H1 (cell line): ENCODE results near the gene MBTPS1. TPM values are rescaled to one million over a fixed set of nuclear protein-coding genes. Genes with fewer than 3 reads are reported as not detected.

Experiments
- CTCF ChIA-PET: fragments of 300-600 bp; sonication (Branson Sonifier 250); formaldehyde crosslinking; loops from one replicate; lab custom pipeline; 2021; ENCODE audit not compliant: partially characterized antibody; lab: Charles Lee
- POLR2A ChIA-PET: fragments of 300-600 bp; sonication (Branson Sonifier 250); formaldehyde crosslinking; loops from one replicate; lab custom pipeline; 2021; ENCODE audit warnings: inconsistent platforms; ENCODE audit not compliant: partially characterized antibody; lab: Charles Lee
- DNase-seq, 2 experiments: peaks; one replicate each; pipeline versions ENCODE4 v3.0.0 to v3.0.0-alpha.2; 2010 to 2022; ENCODE audit warnings: low spot score in 2 of 2, low read depth in 1 of 2, mixed read lengths in 1 of 2
- FAIRE-seq: peaks from 2 replicates; lab custom pipeline; 2011; peaks lifted over from hg19 to GRCh38; lab: Jason Lieb, UNC
- H2AFZ ChIP-seq: 2 replicates; pipeline ENCODE4 v1.8.1; 2012; ENCODE audit warnings: low read length, inconsistent platforms
- H2AK5ac ChIP-seq: 2 replicates; pipeline ENCODE4 v1.6.1; 2013; ENCODE audit warnings: low read depth, low read length
- H2BK120ac ChIP-seq: replicated peaks from 2 replicates; pipeline ENCODE3; 2013; ENCODE audit warnings: low read depth, low read length, inconsistent platforms
- H2BK12ac ChIP-seq: 2 replicates; pipeline ENCODE4 v1.6.1; 2013; ENCODE audit warnings: low read depth, low read length
- H2BK15ac ChIP-seq: 2 replicates; pipeline ENCODE4 v1.6.1; 2013; ENCODE audit warnings: low read length
- H2BK20ac ChIP-seq: 2 replicates; pipeline ENCODE4 v1.6.1; 2013; ENCODE audit warnings: low read length
- H2BK5ac ChIP-seq: 2 replicates; pipeline ENCODE4 v1.6.1; 2013; ENCODE audit warnings: low read depth, low read length
- H3K14ac ChIP-seq: 2 replicates; pipeline ENCODE4 v1.6.1; 2013; ENCODE audit warnings: inconsistent platforms; ENCODE audit not compliant: insufficient read length
- H3K18ac ChIP-seq: 2 replicates; pipeline ENCODE4 v1.6.1; 2013; ENCODE audit warnings: low read length; ENCODE audit errors: extremely low read depth
- H3K23ac ChIP-seq: 2 replicates; pipeline ENCODE4 v1.6.1; 2013; ENCODE audit warnings: inconsistent platforms; ENCODE audit not compliant: insufficient read length
- H3K23me2 ChIP-seq: 2 replicates; pipeline ENCODE4 v1.6.1; 2013; ENCODE audit warnings: low read depth, low read length
- H3K27ac ChIP-seq: 2 replicates; pipeline ENCODE4 v1.6.1; 2011; ENCODE audit warnings: low read depth, low read length, inconsistent platforms
- H3K27me3 ChIP-seq, 4 experiments: replicated peaks in 1 of 4; 1 replicate in 1 of 4; 2 replicates in 3 of 4; pipeline versions ENCODE4 v1.6.1 to v1.8.1; 2011 to 2013; ENCODE audit warnings: low read length in 3 of 4, mild to moderate bottlenecking in 3 of 4, inconsistent platforms in 2 of 4, mixed read lengths in 2 of 4, moderate library complexity in 1 of 4; ENCODE audit not compliant: control insufficient read depth in 3 of 4, insufficient read depth in 3 of 4; ENCODE audit errors: extremely low read depth in 1 of 4
- H3K36me3 ChIP-seq, 4 experiments: 2 replicates each; pipeline versions ENCODE4 v1.6.1 to v1.8.1; 2011 to 2013; ENCODE audit warnings: mild to moderate bottlenecking in 4 of 4, low read length in 3 of 4, moderate library complexity in 2 of 4, control low read depth in 1 of 4, inconsistent platforms in 1 of 4; ENCODE audit not compliant: insufficient read depth in 4 of 4, control insufficient read depth in 2 of 4
- H3K4ac ChIP-seq: replicated peaks from 2 replicates; pipeline ENCODE3; 2013; ENCODE audit warnings: low read length, low read depth, mixed read lengths, inconsistent platforms; ENCODE audit not compliant: insufficient read length
- H3K4me1 ChIP-seq, 4 experiments: replicated peaks in 1 of 4; 1 replicate in 1 of 4; 2 replicates in 3 of 4; pipeline versions ENCODE4 v1.6.1 to v1.8.1; 2011 to 2013; ENCODE audit warnings: low read length in 3 of 4, inconsistent platforms in 2 of 4, mixed read lengths in 1 of 4; ENCODE audit not compliant: insufficient read depth in 4 of 4, control insufficient read depth in 3 of 4
- H3K4me2 ChIP-seq, 2 experiments: 2 replicates each; pipeline versions ENCODE4 v1.6.1 to v1.8.1; 2011 to 2013; ENCODE audit warnings: low read depth in 2 of 2, low read length in 2 of 2, control low read depth in 1 of 2, inconsistent platforms in 1 of 2, mild to moderate bottlenecking in 1 of 2; ENCODE audit not compliant: insufficient read depth in 1 of 2
- H3K4me3 ChIP-seq, 4 experiments: fragments of 200-600, 300-600 bp in 1 of 4; sonication (generic), shearing (Covaris generic), sonication (Bioruptor Twin) in 1 of 4; 2 replicates each; pipeline versions ENCODE4 v1.5.1 to v1.8.1; 2011 to 2016; ENCODE audit warnings: low read length in 4 of 4, low read depth in 3 of 4, control low read depth in 2 of 4, inconsistent platforms in 2 of 4, mild to moderate bottlenecking in 2 of 4, mixed read lengths in 1 of 4, moderate library complexity in 1 of 4; ENCODE audit not compliant: insufficient read depth in 2 of 4; ENCODE audit errors: extremely low read depth in 1 of 4
- H3K56ac ChIP-seq: replicated peaks from 2 replicates; pipeline ENCODE3; 2013; ENCODE audit warnings: low read depth, mild to moderate bottlenecking, mixed read lengths, low read length, inconsistent platforms; ENCODE audit not compliant: insufficient read length
- H3K79me1 ChIP-seq: 2 replicates; pipeline ENCODE4 v1.6.1; 2013; ENCODE audit warnings: low read depth, low read length, control low read depth
- H3K79me2 ChIP-seq, 2 experiments: 2 replicates each; pipeline versions ENCODE4 v1.6.1 to v1.8.1; 2012 to 2013; ENCODE audit warnings: low read length in 2 of 2, mild to moderate bottlenecking in 2 of 2, inconsistent platforms in 1 of 2; ENCODE audit not compliant: insufficient read depth in 2 of 2, control insufficient read depth in 1 of 2
- H3K9ac ChIP-seq, 4 experiments: replicated peaks in 1 of 4; 1 replicate in 1 of 4; 2 replicates in 3 of 4; pipeline versions ENCODE4 v1.6.1 to v1.8.1; 2011 to 2013; ENCODE audit warnings: low read depth in 3 of 4, low read length in 3 of 4, control low read depth in 2 of 4, mild to moderate bottlenecking in 2 of 4, moderate library complexity in 2 of 4, inconsistent platforms in 1 of 4; ENCODE audit errors: extremely low read depth in 1 of 4
- H3K9me3 ChIP-seq, 2 experiments: 2 replicates each; pipeline versions ENCODE4 v1.6.1 to v1.8.1; 2012 to 2013; ENCODE audit warnings: mild to moderate bottlenecking in 2 of 2, moderate library complexity in 2 of 2, control low read depth in 1 of 2, inconsistent platforms in 1 of 2, low read depth in 1 of 2, low read length in 1 of 2, mixed read lengths in 1 of 2; ENCODE audit not compliant: insufficient read depth in 2 of 2
- H4K20me1 ChIP-seq, 2 experiments: replicated peaks in 1 of 2; 2 replicates each; pipeline versions ENCODE3 to v1.8.1; 2011 to 2013; ENCODE audit warnings: inconsistent platforms in 2 of 2, low read length in 2 of 2, mild to moderate bottlenecking in 1 of 2; ENCODE audit not compliant: insufficient read depth in 2 of 2, control insufficient read depth in 1 of 2
- H4K5ac ChIP-seq: 2 replicates; pipeline ENCODE4 v1.6.1; 2013; ENCODE audit warnings: low read length, low read depth, mixed read lengths, inconsistent platforms; ENCODE audit not compliant: insufficient read length
- H4K8ac ChIP-seq: 2 replicates; pipeline ENCODE4 v1.8.0; 2013; ENCODE audit warnings: mild to moderate bottlenecking, moderate library complexity, low read length, inconsistent platforms; ENCODE audit not compliant: insufficient read depth; ENCODE audit errors: extremely low read depth
- H4K91ac ChIP-seq: replicated peaks from 2 replicates; pipeline ENCODE3; 2013; ENCODE audit warnings: low read length, mixed read lengths, inconsistent platforms; ENCODE audit not compliant: insufficient read length
- ATF3 ChIP-seq: IDR thresholded peaks from 2 replicates; pipeline ENCODE4 v1.6.1; 2011; ENCODE audit warnings: low read depth, mild to moderate bottlenecking, low read length; ENCODE audit not compliant: insufficient read depth
- BRCA1 ChIP-seq: IDR thresholded peaks from 2 replicates; pipeline ENCODE4 v1.6.1; 2012; ENCODE audit warnings: low read depth, low read length, improper control_type of control experiment
- CTCF ChIP-seq, 3 experiments: IDR thresholded peaks; 1 replicate in 2 of 3; 2 replicates in 1 of 3; pipeline versions ENCODE4 v1.5.1 to v1.6.1; 2011; ENCODE audit warnings: low read length in 3 of 3, mild to moderate bottlenecking in 3 of 3, inconsistent platforms in 2 of 3, low read depth in 1 of 3, moderate library complexity in 1 of 3; ENCODE audit not compliant: insufficient read depth in 1 of 3; ENCODE audit errors: control extremely low read depth in 1 of 3
- FOSL1 ChIP-seq: IDR thresholded peaks from 2 replicates; pipeline ENCODE4 v1.6.1; 2011; ENCODE audit warnings: mild to moderate bottlenecking, low read depth, low read length, moderate library complexity; ENCODE audit not compliant: insufficient read depth
- KDM1A ChIP-seq: fragments of 200-600, 300-600 bp; sonication (generic); IDR thresholded peaks from 2 replicates; pipeline ENCODE4 v1.7.1; 2016; ENCODE audit warnings: mild to moderate bottlenecking, low read length, borderline replicate concordance
- POU5F1 ChIP-seq: IDR thresholded peaks from 2 replicates; pipeline ENCODE4 v1.6.1; 2011; ENCODE audit warnings: low read depth, mild to moderate bottlenecking, low read length, moderate library complexity
- RXRA ChIP-seq: IDR thresholded peaks from 2 replicates; pipeline ENCODE4 v1.6.1; 2011; ENCODE audit warnings: low read depth, mild to moderate bottlenecking, low read length, moderate library complexity; ENCODE audit not compliant: insufficient read depth
- SAP30 ChIP-seq: fragments of 300-600 bp; sonication (generic); IDR thresholded peaks from 2 replicates; pipeline ENCODE4 v1.7.1; 2012; ENCODE audit warnings: low read length, moderate library complexity, mild to moderate bottlenecking, inconsistent platforms; ENCODE audit not compliant: insufficient read depth, insufficient replicate concordance
- YY1 ChIP-seq: IDR thresholded peaks from 2 replicates; pipeline ENCODE4 v1.6.1; 2011; ENCODE audit warnings: low read depth, mild to moderate bottlenecking, low read length
- WGBS, 2 experiments: shearing (Covaris generic) in 1 of 2; methylation state at CpG; one replicate each; pipeline versions ENCODE4 v1.1.6 to v1.1.7; 2013 to 2015; ENCODE audit warnings: low lambda C conversion rate in 2 of 2, mixed read lengths in 2 of 2, inconsistent platforms in 1 of 2, low coverage in 1 of 2, missing lambda C conversion rate in 1 of 2; ENCODE audit not compliant: insufficient replicate concordance in 2 of 2, insufficient coverage in 1 of 2, insufficient read length in 1 of 2; ENCODE audit errors: extremely low coverage in 1 of 2, missing lambda C conversion rate in 1 of 2; 5-methylcytosine and 5-hydroxymethylcytosine counted together
- polyA plus RNA-seq, 7 experiments: library from polyadenylated mRNA; depleted of rRNA in 3 of 7; stranded (reverse) in 5 of 7; unstranded in 2 of 7; fragments of >200 nt in 5 of 7; fragments of 200-250 nt in 2 of 7; gene quantifications; 1 replicate in 5 of 7; 2 replicates in 1 of 7; 4 replicates in 1 of 7; pipeline versions ENCODE4 v1.2.1 to v1.2.3, GENCODE V29; 2011 to 2013; ENCODE audit warnings: missing spikeins in 2 of 7, mixed read lengths in 2 of 7
- total RNA-seq: library from RNA; stranded (reverse); fragmentation: NEBNext Ultra II Directional; extraction: Animal tissue kit (Norgen Biotek cat#: 25700); gene quantifications from 2 replicates; pipeline ENCODE4 v1.2.1, GENCODE V29; 2021

Gene MBTPS1
- total and polyA plus RNA-seq, 2 of the 8 experiments (the other 6 are each of a cell fraction or from before 2014, with no cell fraction given), result 30.6 to 53.3 TPM

DNA sequence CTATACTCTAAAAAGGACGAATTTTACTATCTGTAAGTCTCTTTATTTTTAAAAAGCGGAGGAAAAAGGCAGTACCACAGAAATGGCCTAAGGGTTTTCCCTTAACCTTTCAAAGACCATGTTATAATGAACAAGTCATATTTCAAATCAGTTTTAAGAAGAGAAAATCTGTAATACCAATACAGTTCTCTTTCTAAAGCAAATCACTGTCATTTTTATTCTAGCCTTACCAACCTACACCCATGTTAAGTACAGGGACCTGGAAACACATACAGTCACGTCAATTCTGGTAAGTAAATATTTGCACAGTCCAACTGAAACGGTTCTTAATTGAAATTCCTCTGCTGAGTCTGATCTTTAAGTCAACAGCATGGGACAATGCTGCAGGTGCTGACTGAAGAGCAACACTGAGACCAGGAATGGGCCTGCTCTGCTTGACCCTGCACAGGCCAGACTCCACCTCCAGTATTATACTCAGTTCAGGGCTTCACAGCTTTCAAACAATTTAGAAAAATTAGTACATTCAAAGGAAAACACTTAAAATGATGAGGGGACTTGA, 20.2 kb downstream of the MBTPS1 start:
- no peak overlapping the region for H2AK5ac ChIP-seq
- H4K20me1 ChIP-seq, result peaks cover 0 to 6% of the 10 kb centered on the region in 2 experiments
- no peak overlapping the region for H2AFZ ChIP-seq
- H3K4me1 ChIP-seq, result no peaks in the 10 kb centered on the region
- WGBS, 2 experiments, result 82% methylated on average over 4 of the region's 4 CpGs; no CpG with 5 or more reads in 1 of the 2 experiments
- FAIRE-seq (no peak), DNase-seq (no peak)
- no peak overlapping the region for H3K4ac ChIP-seq
- 0 out of 4 replicates have a peak, but pooled peaks cover 0 to 2% of the 10 kb centered on the region in 2 experiments for H3K79me2 ChIP-seq
- H3K4me2 ChIP-seq, result no peak overlapping the region
- H3K79me1 ChIP-seq, result no peaks in the 10 kb centered on the region
- H3K14ac ChIP-seq, result no peak overlapping the region
- POLR2A ChIA-PET, result interaction anchor here (0.8 kb wide), 1 partner anchor 10 kb away, joined by 4 read pairs; no protein-coding TSS in a partner anchor
- H2BK12ac ChIP-seq, result no peak overlapping the region
- no peak overlapping the region for H2BK120ac ChIP-seq
- H2BK5ac ChIP-seq, result no peak overlapping the region
- H3K36me3 ChIP-seq, result peaks cover 10 to 56% (median 32%) of the 10 kb centered on the region in 4 experiments
- H2BK15ac ChIP-seq, result no peak overlapping the region
- H3K9me3 ChIP-seq, result no peaks in the 10 kb centered on the region
- H3K23me2 ChIP-seq, result no peaks in the 10 kb centered on the region; the same call in 1 of the 2 replicates
- no peak overlapping the region for H2BK20ac ChIP-seq
- no peak overlapping the region for H4K8ac ChIP-seq
- H3K27ac ChIP-seq, result no peak overlapping the region
- no peaks in the 10 kb centered on the region for H3K27me3 ChIP-seq
- no peak overlapping the region for H3K4me3 ChIP-seq
- no peak overlapping the region for H3K23ac ChIP-seq
- CTCF ChIA-PET, result interaction anchor here (0.9 to 2.9 kb wide), 5 partner anchors 12 to 388 kb away, joined by 3 to 11 read pairs (median 5); no protein-coding TSS in a partner anchor
- no peak overlapping the region for H4K91ac ChIP-seq
- no peak overlapping the region for H3K18ac ChIP-seq
- H4K5ac ChIP-seq, result no peak overlapping the region
- H3K56ac ChIP-seq, result no peak overlapping the region
- no peak overlapping the region for H3K9ac ChIP-seq
- TF ChIP-seq BRCA1, result no peak
- no peak for TF ChIP-seq POU5F1
- TF ChIP-seq ATF3, result no peak
- TF ChIP-seq FOSL1, result no peak
- no peak for TF ChIP-seq CTCF (IDR thresholded peaks at IDR 0.05; ENCODE audit: control extremely low read depth in 1 of 3, insufficient read depth in 1 of 3, low read depth in 1 of 3, low read length in 3 of 3)
- no peak for TF ChIP-seq KDM1A
- TF ChIP-seq SAP30, result no peak
- no peak for TF ChIP-seq RXRA
- TF ChIP-seq YY1, result no peak
